Measurements from ENCODE around the gene DTYMK. TPM values are rescaled to one million over a fixed set of nuclear protein-coding genes. Genes with fewer than 3 reads are reported as not detected.
"Not testable (repeated sequence)": the region's sequence is repeated elsewhere in the genome, so short reads cannot be mapped to it uniquely, and the experiment has no call there.

Gene DTYMK
- total RNA-seq, 1 donor from 2014 or later, result 26.1 TPM

DNA sequence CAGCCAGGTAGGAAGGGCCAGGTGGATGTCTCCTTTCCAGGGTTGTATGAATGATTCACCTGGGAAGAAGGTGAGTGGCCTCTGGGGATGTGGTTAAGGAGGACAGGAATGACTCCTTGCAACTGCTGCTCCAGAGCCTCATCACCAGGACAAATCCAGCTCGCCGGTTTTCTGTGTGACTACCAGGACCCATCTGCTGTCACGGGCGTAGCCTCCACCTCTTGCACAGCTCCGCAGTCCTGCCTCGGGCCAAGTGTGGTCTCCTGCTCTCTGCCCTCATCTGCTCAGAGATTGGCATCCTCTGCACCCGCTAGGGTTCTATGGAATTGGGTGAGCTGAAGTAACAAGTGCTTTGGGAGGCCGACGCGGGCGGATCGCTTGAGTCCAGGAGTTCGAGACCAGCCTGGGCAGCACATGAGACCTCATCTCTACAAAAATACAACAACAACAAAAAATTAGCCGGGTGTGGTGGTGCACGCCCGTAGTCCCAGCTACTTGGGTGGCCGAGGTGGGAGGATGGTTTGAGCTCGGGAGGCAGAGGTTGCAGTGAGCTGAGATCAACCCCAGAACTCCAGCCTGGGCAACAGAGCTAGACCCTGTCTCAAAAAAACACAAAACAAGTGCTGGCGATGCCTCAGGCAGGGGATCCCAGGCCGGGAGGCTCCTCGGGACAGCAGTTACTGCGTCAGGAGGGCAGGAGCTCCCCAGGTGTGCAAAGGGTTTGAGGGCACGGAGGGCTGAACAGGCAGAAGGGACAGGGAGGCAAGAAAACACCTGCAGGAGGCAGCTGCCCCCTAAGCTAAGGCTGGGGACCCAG is 47.0 kb upstream of the DTYMK start:
- TF ChIP-seq EZH2 (IDR thresholded peaks at IDR 0.05; ENCODE audit: insufficient read depth, low read length) (no peak), CTCF (IDR thresholded peaks at IDR 0.05; ENCODE audit: insufficient read depth, low read depth, low read length) (no peak)
- no peak overlapping the region for H3K27ac ChIP-seq (ENCODE audit: low read depth, low read length)
- H3K79me2 ChIP-seq (ENCODE audit: insufficient read depth, low read length), result peaks cover 3% of the 10 kb centered on the region
- Mint-ChIP-seq H3K9me3 (ENCODE audit: unreplicated experiment) (no peaks in the 10 kb centered on the region), H3K4me1 (ENCODE audit: low read depth, unreplicated experiment) (peaks cover 2% of the 10 kb centered on the region), H3K27me3 (ENCODE audit: low read depth, unreplicated experiment) (peaks cover 2% of the 10 kb centered on the region), H3K27ac (ENCODE audit: unreplicated experiment) (peak overlapping the region; percentile 41), H3K36me3 (ENCODE audit: low read depth, unreplicated experiment) (no peaks in the 10 kb centered on the region), H3K4me3 (ENCODE audit: unreplicated experiment) (peak overlapping the region; percentile 74)
- peaks cover 12% of the 10 kb centered on the region for H4K20me1 ChIP-seq (ENCODE audit: insufficient read depth, low read length)
- H3K27me3 ChIP-seq (ENCODE audit: insufficient read depth, low read length), result no peaks in the 10 kb centered on the region
- H3K4me3 ChIP-seq (ENCODE audit: insufficient read depth, low read depth, low read length), result peak overlapping the region; percentile 44
- no peaks in the 10 kb centered on the region for H3K9me3 ChIP-seq (ENCODE audit: insufficient read depth, low read depth, low read length)
- peaks cover 2% of the 10 kb centered on the region for H3K36me3 ChIP-seq (ENCODE audit: insufficient read depth, low read length)
- H3K4me1 ChIP-seq (ENCODE audit: insufficient read depth, low read length), result peaks cover 11% of the 10 kb centered on the region
- peak overlapping the region; percentile 50 for H3K9ac ChIP-seq (ENCODE audit: low read length)
- DNase-seq (ENCODE audit: low read depth), result no peak
- peak overlapping the region; percentile 93 for H2AFZ ChIP-seq (ENCODE audit: low read depth, low read length)
- H3K4me2 ChIP-seq (ENCODE audit: low read length), result peak overlapping the region; percentile 96
- no peak for FAIRE-seq

- H3K9me3 ChIP-seq (ENCODE audit: insufficient read depth, low read depth, low read length); H3K27me3 Mint-ChIP-seq (ENCODE audit: low read depth, unreplicated experiment); H3K9ac ChIP-seq (ENCODE audit: low read length); H3K36me3 ChIP-seq (ENCODE audit: insufficient read depth, low read length); H3K9me3 Mint-ChIP-seq (ENCODE audit: unreplicated experiment); H3K36me3 Mint-ChIP-seq (ENCODE audit: low read depth, unreplicated experiment); H3K79me2 ChIP-seq (ENCODE audit: insufficient read depth, low read length); H3K4me1 Mint-ChIP-seq (ENCODE audit: low read depth, unreplicated experiment); H3K27ac Mint-ChIP-seq (ENCODE audit: unreplicated experiment); H3K27me3 ChIP-seq (ENCODE audit: insufficient read depth, low read length); H4K20me1 ChIP-seq (ENCODE audit: insufficient read depth, low read length); FAIRE-seq; H3K27ac ChIP-seq (ENCODE audit: low read depth, low read length); H3K4me3 ChIP-seq (ENCODE audit: insufficient read depth, low read depth, low read length): not testable (repeated sequence)
- Histone ChIP-seq H3K4me1 (ENCODE audit: insufficient read depth, low read length) (peaks cover 11% of the 10 kb centered on the region), H2AFZ (ENCODE audit: low read depth, low read length) (peak overlapping the region; percentile 80), H3K4me2 (ENCODE audit: low read length) (peak overlapping the region; percentile 69)
- DNase-seq (ENCODE audit: low read depth), result peak; percentile 15
- H3K4me3 Mint-ChIP-seq (ENCODE audit: unreplicated experiment), result peak overlapping the region; percentile 74
- peak; percentile 30 for TF ChIP-seq CTCF (IDR thresholded peaks at IDR 0.05; ENCODE audit: insufficient read depth, low read depth, low read length)
Observed at GRCh38 chr2:241732513-241733186, 46.0 kb upstream of the DTYMK start.
